ENCODE data around the gene KLHL22.

DNA sequence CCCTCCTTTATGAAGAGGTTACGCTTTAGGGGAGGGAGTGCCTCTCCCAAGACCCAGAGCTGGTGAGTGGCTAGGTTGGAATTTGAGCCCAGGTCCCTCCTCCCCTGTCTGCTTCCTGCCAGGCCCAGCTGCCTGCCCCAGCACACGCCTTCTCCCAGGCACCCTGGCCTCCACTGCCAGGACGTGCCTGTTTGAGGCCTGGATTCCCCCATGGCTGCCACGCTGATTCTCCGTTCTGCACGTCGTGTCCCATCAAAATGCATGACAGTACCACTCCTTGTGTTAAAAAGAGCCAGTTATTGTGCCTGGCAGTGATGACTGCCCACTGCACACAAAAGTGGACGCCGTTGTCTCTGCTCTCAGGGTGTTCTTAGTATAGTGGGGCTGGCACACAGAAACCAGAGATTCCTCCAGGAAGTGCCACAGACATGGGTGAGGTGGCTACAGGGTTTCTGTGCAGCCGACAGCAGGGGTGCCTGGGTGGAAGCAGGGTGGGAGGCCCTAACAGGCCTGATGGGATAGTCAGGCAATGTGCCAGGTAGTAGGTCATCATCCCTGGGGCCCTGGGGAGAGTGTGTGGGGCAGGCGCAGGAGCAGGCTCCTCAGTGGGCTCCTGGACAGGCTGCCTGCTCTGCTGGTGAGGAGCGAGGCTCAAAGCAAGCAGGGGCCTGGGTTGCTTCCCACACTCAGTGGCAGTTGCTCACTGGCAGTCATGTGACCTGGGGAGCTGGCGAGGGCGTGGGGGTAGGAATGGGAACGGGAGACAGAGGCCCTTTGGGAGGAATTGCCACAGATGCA is 36.0 kb upstream of the KLHL22 start:
- TF ChIP-seq EZH2 (IDR thresholded peaks at IDR 0.05) (no peak), POLR2AphosphoS5 (IDR thresholded peaks at IDR 0.05; ENCODE audit: borderline replicate concordance, low read depth, low read length) (no peak), FOXP2 (optimal IDR thresholded peaks at IDR 0.05; ENCODE audit: control extremely low read depth, extremely low read length, insufficient read depth) (no peak)
